Liver (tissue), 3 donors: Measurements from ENCODE around the gene EMP2.

Experiments
- ATF3 ChIP-seq: IDR thresholded peaks from 2 replicates; pipeline ENCODE4 v1.6.1; 2016; ENCODE audit warnings: antibody characterized with exemption
- CTCF ChIP-seq: fragments of 150-350 bp; IDR thresholded peaks from 2 replicates; pipeline ENCODE4 v1.5.1; 2017; ENCODE audit warnings: improper control_type of control experiment, low read depth, low read length; ENCODE audit not compliant: missing input control
- GABPA ChIP-seq, 2 donors: IDR thresholded peaks in 1 of 2; conservative IDR thresholded peaks in 1 of 2; 2 replicates each; pipeline ENCODE4 v1.6.1; 2016; ENCODE audit warnings: antibody characterized with exemption in 2 of 2, mild to moderate bottlenecking in 1 of 2, moderate library complexity in 1 of 2
- JUND ChIP-seq, 2 donors: IDR thresholded peaks; 2 replicates each; pipeline ENCODE4 v1.6.1; 2016; ENCODE audit warnings: antibody characterized with exemption in 2 of 2
- RAD21 ChIP-seq, 2 donors: IDR thresholded peaks; 2 replicates each; pipeline ENCODE4 v1.6.1; 2016; ENCODE audit warnings: antibody characterized with exemption in 2 of 2, mild to moderate bottlenecking in 2 of 2
- REST ChIP-seq: IDR thresholded peaks from 2 replicates; pipeline ENCODE4 v1.6.1; 2016; ENCODE audit warnings: antibody characterized with exemption, mild to moderate bottlenecking
- SP1 ChIP-seq: IDR thresholded peaks from 2 replicates; pipeline ENCODE4 v1.6.1; 2018; ENCODE audit warnings: antibody characterized with exemption, mild to moderate bottlenecking
- TAF1 ChIP-seq: conservative IDR thresholded peaks from 2 replicates; pipeline ENCODE4 v1.6.1; 2016; ENCODE audit warnings: antibody characterized with exemption, mild to moderate bottlenecking
- donor health status: healthy.
- donor health status: healthy.

- TF ChIP-seq CTCF = no peak
- no peak for TF ChIP-seq REST
- no peak for TF ChIP-seq ATF3
- no peak for TF ChIP-seq GABPA (IDR thresholded peaks at IDR 0.05 in 1 of 2, conservative IDR thresholded peaks at IDR 0.05 in 1 of 2)
- TF ChIP-seq TAF1 = no peak
- TF ChIP-seq RAD21 (IDR thresholded peaks at IDR 0.05) = no peak
- no peak for TF ChIP-seq JUND (IDR thresholded peaks at IDR 0.05)
- no peak for TF ChIP-seq SP1
Observed at GRCh38 chr16:10617662-10618420, 37.4 kb upstream of the EMP2 start.
